Measurements from ENCODE around the gene GRIP2.

DNA sequence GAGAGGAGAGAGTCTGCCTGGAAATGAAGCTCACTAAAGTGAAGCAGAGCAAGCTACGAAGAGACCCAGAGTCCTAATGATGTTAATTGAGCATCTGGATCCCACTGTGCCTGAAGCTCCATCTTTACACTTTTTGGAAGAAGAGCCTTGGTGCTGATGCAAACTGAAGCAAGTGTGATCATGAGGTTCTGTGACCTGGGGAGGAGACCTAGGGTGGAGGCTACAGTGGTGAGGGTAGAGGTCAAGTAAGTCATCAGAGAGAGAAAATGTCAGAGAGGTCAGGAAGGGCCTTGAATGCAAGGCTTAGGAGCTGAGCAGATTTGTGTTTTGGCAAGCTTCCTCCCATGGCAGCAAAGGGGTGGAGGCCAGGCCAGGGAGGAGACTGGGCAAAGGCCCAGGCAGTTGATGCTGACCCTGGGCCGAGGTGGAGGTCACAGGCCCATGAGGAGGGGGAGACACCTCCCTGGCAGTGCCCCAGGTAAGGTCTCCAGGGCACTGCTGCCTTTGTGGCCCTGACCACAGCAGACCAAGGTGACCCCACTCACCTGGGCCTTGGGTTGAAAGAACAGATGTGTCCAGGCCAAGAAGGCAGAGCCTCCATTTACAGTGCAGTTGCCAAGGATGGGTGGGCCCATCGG, 1.6 kb downstream of the GRIP2 start:
- TF ChIP-seq CTCF (conservative IDR thresholded peaks at IDR 0.05; ENCODE audit: low read depth, low read length), result no peak
- TF ChIP-seq RFX5 (IDR thresholded peaks at IDR 0.05; ENCODE audit: low read depth, low read length), result no peak
- TF ChIP-seq POLR2A (IDR thresholded peaks at IDR 0.05; ENCODE audit: low read depth, low read length), result no peak

All from IMR-90 (cell line).